CD4-positive, alpha-beta T cell treated with Interleukin-12 subunit alpha and Interleukin-12 subunit beta, for 1 hour (primary cell): Measurements from ENCODE around the gene STPG2.
A peak's percentile ranks its signal among the peaks of the same experiment; 100 is the strongest.

Experiments used
- DNase-seq: peaks from one replicate; pipeline ENCODE4 v3.0.0-alpha.2; 2020

The STPG2 gene

DNA sequence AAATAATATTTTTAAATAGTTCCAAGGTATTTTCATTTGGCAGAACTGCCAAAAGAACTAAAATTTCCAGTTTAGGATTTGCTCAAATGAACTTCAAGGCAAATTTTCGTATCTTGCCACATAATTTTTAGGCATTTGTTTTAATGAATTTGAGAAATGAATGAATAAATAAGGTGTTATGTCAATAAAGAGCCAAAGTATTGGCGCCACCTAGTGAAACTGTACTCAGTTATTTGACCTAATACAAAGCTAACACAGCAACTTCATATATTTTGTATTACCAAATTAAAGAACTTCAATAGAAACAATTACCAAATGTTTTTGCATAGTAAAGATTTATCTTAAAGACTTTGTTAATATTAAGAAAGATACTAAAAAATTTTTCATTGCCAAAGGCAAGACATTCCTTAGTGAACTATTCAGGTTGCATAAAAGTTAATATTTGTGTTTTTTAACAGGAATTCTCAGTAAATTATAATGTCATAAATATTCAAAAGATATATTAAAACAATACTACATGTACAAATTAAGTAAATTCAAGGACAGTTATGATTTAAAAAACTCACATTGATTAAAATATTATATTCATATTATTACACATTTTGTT is 50.3 kb downstream of the STPG2 start:
- peak; percentile 6 for DNase-seq

DNA sequence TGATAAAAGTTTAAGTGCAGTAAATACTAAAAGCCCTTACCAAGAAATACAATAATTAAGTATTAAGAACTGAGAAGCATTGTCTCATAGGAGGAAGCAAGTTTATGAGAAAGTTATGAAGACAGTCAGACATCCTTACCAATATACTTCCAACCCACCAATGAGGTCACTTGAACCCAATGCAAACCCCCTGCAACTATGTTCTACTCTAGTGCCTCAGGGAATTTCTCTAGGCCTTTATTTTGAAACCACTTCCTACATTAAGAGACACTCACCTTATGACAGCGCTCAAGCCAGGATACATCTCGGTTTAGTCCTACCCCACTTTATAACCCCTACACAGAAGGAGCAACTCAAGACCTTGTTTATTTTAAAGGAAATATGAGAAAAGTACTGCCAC is 61.3 kb downstream of the STPG2 start:
- no peak for DNase-seq

DNA sequence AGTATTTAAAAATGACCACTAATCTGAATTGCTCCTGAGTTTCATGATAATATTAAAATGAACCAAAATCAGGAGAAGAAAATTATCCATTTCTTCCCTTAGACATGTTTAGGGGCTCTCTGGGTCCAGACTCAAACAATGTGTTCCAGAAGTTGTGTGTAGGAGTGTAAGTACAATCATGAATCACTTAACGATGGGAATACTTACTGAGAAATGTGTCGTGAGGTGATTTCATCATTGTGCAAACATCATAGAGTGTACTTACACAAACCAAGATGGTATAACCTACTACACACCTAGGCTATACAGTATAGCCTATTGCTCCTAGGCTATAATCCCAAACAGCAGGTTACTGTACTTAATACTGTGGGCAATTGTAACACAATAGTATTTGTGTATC is 74.8 kb downstream of the STPG2 start:
- no peak for DNase-seq

DNA sequence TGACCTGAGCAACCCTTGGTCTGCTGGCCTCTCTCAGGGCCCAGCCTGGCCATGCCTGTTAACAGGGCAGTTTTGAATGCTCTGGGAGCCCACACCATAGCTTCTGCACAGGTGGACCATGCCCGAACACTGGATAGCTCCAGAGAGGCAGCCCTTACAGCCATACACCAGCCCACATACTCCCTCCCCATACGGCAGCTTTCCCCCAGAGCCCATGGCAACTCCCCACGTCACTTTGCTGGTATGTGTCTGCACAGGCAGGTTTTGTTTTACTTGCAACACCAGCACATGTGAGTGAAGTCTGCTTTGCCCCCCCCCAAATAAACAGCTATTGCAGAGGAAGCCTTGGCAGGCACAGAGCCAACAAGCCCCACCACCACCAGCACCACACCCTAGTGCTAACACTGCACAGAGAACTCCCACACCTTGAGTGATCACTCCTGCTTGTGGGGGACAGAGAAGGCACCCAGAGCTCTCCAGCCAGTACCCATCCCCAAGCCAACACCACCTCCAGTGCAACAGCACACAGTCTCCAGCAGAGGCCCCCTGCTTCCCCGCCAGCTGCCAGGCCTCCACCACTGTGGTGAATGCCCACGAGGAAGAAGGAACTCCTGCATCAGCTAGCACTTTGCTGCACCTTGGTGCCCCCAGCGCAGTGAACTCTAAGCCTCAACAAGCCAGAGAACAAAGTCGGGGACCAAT is 87.3 kb downstream of the STPG2 start:
- no peak for DNase-seq

DNA sequence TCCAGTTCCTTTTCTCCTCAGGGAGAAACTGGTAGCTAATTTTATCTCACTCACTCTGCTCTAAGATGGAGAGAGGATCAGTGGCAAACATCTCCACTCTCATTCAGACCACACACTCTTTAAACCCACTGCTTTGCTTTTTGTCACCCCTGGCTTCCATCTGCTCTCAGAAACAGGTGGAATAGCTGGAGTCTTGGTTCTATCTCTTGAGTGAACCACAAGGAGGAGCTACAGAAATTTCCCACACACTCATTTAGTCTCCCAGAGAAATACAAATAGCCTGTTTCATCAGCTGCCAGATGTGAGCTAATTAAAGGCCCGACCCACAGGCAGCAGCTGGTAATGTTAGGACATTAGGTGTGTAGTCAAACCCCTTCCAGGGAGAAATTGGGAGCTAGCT is 96.6 kb downstream of the STPG2 start:
- no peak for DNase-seq

DNA sequence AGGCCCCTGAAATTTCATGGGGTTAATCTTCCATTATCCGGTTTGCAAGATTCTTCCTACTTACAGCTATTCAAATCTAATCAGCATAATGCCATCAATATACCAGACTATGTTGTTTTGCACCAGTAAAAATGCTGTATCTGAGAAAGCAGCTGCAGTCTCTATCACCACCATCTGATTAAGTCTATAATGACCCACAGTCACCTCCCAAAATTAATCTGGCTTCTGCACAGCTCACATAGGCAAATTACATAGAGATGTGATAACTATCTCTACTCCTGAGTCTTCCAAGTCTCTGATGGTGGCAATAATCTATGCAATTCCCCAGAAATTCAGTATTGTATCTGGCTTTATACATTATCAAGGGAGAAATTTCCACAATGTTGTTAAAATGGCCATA is 113.2 kb downstream of the STPG2 start:
- DNase-seq: no peak

DNA sequence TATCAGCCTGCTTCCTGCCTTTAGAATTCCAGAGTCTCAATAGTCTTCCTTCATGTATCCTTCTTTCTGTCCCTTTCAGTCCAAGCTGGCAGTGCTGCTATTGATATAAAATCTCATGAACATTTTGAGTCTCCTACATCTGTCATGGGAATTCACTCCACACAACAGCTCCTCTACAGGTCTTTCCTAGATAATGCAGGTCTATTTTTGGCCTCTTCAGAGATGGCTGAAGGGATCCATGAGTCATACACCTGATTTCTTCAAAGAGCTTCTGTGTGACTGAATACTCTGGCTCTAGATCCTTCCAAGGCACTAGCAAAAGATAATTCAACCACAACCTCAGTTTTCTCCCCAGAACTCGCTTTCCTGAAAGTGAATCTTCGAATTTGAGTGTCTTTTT is 115.4 kb downstream of the STPG2 start:
- no peak for DNase-seq

DNA sequence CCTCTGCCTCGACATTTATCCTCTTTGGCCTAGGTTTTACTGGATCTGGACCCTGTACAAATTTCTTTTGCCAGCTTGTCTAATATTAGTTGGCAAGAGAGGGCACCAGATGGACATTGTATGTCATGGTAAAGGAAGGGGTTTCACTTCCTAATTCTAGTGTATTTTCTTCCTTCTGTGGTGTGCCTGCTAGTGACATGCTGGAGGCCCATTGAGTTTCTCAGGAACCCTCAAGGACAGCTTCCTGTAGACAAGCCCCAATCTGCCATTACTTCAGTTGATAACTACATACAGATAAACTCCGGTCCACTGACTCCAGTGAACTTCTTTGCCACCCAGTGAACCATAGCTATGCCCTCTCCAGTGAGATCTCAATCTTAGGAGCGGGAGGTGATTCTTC is 116.9 kb downstream of the STPG2 start:
- DNase-seq: no peak

DNA sequence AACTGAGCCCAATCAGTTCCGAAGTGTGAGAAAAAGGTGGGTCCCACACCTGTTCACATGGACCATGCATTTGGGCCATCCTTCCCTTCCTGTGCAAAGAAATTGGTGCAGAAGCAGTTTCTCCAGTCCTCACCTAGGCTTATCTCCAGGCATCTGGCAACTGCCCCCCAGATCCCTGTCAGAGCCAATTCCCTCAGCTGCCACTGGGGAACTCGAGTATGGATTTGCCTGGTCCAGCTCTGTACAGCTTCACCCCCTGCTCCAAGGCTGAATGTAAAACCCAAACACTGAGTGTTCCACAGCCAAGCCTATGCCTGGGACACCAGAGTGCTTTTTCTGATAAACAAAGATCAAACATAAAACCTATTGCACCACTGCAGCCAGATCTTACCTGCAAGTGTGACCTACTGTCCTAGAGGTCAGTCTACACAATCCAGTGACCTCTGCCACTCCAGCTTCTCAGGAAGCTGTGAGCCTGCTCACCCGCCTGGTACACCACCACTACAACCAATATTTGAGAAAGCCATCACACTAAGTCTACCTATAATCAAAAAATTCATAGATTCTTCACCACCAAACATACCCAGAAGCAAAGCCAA is 136.4 kb downstream of the STPG2 start:
- DNase-seq: no peak

DNA sequence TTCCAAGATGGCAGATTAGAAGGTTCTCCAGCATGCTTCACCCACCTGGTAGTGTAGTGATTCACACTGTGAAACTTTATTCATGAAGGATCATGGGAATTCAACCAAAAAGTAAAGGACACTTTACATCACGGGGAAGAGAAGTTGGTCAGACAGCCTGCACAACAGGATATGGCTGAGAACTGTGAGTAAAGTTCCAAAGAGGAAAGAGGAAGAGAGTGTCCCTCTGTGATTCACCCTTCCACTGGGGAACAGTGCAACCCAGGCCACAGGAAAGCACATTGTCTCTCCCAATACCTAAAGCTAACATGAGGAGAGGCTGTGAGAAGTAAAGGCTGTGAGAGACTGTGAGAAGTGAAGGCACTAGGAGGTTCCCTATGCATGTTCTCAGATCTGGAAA is 137.2 kb downstream of the STPG2 start:
- DNase-seq: no peak

DNA sequence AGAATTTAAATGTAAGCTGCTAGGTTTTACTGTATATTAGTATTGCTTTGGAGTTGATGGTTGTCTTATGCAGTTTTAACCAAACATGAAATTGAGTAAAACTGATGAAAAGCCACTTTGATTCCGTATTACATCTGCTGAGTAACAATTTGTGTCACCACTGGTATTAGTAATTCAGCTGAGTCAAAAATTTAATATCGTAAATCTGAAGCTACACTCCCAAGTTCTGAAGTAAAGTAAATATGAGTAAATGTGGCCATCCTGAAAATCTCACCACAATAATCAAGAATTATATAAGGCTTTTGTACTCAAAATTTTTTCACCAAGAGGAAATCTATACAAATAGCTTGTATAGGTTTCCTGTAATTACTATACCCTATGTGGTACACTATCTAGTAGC is 142.3 kb downstream of the STPG2 start:
- DNase-seq: no peak

DNA sequence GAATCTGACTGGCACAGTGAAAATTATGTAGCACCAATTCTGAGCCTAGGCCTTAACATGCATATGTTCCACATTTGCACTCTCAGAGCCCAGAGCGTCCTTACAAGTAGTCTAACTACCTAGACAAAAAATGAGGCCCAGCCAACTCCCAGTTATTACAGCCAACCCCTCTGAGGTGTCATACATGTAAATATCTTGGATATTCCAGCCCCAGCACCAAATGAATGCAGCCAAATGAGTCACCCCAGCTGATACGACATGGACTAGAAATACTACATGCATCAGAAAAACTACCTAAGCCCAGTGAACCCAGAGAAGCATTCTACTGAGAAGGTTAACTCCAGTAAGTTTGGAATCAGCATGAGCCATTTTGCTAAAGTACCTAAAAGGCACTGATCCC is 145.1 kb downstream of the STPG2 start:
- no peak for DNase-seq

DNA sequence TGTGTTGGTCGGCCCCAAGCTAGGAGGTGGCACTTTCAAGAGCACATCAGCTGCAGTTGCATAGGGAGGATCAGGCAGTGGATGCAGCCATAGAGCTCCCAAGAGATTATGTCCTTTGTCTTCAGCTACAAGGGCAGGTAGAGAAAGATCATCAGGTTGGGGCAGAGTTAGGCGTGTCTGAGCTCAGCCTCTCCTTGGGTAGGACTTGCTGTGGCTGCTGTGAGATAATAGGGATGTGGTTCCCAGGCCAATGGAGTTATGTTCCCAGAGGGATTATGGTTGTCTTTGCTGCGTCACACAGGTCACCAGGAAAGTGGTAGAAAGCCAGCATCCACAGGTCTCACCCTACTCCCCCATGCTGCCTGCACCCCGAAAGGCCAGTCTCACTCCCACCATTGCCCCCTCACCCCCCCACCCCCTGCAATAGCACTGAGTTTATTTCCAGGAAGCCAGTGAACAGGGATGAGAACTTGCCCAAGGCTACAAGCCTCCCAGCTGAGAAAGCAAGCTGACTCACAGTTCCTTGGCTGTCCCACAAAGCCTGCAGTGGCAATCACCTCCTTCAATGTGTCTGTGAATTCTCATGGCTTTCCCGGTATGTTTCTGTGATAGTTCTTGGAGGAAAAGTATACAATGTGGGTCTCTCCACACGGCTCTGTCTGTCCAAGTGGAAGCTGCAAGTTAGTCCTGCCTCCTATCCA is 148.4 kb downstream of the STPG2 start:
- DNase-seq: no peak

DNA sequence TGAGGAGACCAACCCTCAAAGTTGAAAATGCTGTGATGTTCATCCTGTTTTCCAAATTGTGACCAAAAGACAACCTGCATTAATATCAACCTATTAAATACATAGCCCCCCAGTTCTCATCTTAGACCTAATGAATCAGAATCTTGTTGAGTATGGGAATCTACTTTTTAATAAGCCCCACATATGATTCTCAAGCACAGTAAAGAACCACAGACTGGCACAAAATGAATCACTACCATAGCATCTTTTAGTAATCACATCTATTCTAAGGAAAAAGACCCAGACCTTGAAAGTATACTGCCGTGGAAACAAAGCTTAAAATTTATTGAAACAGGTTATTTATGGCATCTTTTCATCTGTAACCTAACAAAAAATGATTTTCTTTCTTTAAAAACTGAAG is 152.9 kb downstream of the STPG2 start:
- DNase-seq: no peak

DNA sequence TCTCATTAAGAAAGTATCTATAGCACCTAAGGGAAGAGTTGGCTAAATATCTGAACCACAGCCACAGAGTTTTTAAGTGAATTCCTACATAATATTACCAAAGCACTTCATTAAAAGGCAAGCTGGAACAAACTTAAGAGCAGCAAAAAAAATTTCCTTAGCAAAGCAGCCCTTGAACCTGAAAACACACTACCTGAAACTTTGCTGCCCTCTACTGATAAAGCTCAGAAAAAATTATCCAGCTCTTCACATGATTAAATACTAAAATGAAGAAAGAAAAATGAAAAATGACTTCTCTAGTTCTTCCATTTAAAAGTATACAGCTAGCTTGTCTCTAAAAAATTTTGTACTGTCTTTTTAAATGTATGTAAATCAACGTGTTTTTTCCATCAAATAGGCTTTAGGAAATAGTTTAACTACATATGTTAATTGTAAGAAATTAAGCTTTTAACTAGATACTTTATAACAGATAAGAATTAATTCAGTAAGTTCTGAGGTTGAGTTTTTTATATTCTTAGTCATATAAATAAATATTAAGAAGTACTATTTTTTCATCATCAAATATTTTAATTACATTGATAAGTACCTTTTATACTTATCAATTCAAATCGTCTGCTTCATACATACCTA is 156.1 kb downstream of the STPG2 start:
- peak; percentile 0 for DNase-seq

DNA sequence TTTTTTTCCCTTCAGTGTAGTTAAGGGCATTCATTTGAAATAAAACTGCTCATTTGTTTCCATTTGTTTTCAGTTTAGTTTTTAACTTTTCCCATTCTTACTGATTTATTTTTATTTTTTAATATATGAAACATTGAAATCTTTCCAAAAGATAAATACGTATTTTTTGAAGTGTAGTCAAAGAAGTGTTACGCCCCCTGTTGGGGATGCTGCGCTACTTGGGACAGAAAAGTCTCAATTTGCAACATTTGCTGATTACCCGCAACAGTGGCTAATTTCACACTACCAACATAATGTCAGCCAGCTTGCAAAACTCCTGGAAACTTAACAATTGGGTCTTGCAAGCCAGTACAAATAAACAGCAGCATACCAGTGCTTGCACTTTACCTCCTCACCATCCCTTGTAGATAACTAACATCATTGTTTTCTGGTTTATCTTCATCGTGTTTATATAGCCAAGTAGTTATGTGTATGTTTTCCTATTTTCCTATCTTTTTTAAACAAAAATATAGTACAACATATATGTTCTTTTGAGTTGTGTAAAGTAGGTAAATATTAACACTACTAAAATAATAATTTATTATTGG is 158.6 kb downstream of the STPG2 start:
- DNase-seq: no peak

DNA sequence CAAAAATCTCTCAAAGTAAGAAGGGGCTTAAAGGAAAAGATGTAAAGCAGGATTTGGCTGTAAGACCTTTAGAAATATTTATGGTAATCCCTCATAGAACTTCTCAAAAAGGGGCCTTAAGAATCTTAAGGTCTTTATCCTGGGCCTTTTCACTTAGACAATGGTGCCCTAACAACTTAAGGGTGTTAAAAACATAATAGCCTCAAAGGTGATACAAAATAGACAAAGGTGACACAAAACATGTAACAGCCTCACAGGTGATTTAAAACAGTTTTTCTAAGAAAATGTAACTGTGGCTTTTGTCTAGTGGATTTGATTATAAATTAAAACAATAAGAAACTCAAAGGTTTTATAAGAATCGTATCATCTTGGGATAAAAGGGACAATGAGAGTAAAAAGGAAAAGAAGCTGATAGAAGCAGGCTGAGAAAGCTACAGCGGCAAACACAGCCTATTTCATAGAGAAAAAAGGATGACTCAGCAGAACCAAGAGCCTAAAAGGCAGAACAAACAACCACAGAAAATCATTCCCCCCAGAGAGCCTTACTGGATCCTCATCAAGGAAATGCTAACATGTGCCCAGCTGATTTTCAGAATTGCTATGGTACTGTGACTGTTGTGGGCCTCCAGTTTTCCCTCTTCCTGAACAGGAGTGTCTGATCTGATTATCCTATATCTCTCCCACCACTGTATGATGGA is 164.3 kb downstream of the STPG2 start:
- DNase-seq: no peak

DNA sequence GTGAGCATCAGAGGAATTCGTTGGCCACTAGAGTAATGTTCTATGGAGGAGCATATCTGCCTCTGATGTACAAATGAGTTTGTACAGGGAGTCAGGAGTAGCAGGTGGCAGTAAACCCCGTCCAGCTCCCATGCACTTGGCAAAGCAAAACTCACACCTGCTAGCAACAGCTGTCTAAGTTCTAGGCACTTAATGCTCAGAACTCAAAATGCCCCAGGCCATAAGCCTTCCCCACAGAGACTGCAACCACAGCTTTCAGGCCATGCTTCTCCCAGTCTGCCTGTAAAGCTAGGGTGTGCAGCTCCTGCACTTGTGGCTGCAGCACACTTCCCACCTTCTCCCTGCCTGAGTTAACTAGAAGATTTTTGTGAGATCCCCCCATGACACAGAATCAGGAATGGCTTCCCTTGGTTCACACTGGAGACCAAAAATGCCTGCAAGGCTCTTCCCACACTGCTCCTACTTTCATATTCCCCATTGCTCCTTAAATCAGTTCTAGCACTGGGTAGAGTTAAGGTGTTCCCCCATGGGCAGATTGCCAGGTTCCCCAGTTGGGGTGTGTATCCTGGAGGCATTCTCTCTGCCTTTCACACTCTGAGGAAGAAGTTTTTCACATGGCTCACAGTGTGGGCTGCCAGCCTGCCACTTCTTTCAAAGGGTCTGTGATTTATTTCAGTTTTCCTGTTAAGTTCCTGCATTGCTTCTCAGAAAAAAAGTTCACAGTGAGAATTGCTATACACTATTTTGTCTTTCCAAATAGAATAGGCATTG is 189.9 kb downstream of the STPG2 start:
- DNase-seq: no peak

DNA sequence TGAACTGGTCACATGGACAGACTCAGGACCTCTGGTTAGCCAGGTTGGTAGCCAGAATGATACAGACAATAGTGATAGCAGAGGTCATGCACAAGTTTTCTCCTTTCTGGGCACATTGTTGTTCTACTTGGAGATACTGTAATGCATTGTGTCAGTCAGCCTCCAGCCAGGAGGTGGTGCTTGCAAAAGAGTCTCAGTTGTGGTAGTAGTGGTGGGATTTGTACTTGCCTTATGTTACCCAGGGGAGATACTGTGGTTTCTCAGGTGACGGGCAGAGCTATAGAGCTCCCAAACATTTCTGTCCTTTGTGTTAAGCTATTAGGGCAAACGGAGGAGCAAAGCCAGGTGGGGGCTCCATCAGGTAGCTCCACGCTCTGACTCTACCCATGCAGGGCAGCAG is 190.5 kb downstream of the STPG2 start:
- no peak for DNase-seq

DNA sequence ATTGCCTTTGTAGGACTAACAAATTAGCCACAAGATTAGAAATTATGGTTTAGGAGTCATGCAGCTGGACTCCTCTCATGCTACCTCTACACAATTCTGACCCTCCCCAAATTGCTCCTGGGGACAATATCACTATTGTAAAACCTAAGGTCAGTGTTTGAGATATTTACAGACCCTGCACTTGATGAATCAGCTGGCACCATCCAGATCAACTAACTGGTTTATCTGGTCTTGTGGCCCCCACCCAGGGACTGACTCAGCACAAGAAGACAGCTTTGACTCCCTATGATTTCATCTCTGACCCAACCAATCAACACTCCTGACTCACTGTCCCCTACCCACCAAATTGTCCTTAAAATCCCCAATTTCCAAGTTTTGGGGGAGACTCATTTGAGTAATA is 192.4 kb downstream of the STPG2 start:
- no peak for DNase-seq

DNA sequence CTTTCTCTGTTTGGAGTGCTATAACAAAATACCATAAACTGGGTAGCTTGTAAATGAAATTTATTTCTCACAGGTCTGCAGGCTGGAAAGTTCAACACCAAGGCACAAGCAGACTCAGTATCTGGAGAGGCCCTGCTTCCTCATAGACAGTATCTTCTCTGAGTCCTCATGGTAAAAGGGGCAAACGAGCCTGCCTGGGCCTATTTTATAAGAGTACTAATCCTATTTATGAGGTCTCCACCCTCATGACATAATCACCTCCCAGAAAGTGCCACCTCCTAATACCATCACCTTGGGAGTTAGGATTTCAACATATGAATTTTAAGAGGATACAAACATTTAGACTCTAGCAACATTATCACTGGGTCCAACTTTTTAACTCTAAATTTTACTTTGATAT is 200.3 kb downstream of the STPG2 start:
- DNase-seq: no peak

DNA sequence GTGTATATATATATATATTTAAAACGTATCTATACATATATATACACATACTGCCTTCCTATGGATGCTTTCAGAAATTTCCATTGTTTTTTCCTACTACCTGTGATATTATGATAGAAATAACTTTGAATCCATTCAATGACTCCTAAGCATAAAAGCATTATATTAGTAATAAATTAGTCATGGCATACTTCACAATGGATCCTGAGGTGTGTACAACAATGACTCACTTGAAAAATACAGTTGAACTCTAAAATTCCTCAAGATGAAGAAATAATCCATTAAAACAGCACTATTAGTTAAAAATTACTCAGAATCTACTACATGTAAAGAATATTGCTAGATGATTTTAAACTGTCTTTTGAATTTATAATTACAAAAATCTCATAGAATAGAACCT is 201.1 kb downstream of the STPG2 start:
- no peak for DNase-seq
